B cell (primary cell): ENCODE results near the gene BLID. TPM values are rescaled to one million over a fixed set of nuclear protein-coding genes. Genes with fewer than 3 reads are reported as not detected.

Experiments used
- ATAC-seq: fragments of 200-7000 bp; cut with Tn5 transposase; one replicate; pipeline ENCODE4 v1.10.0; 2021; ENCODE audit warnings: low read depth, mild to moderate bottlenecking, moderate number of reproducible peaks, moderate library complexity
- CTCF ChIA-PET: fragments of 350-600 bp; sonication (Branson Sonifier 250); formaldehyde crosslinking; loops from one replicate; lab custom pipeline; 2021; ENCODE audit warnings: antibody characterized with exemption, inconsistent platforms; lab: Charles Lee
- POLR2A ChIA-PET: fragments of 350-600 bp; sonication (Branson Sonifier 250); formaldehyde crosslinking; loops from one replicate; lab custom pipeline; 2021; ENCODE audit warnings: antibody characterized with exemption; lab: Charles Lee
- DNase-seq: peaks from one replicate; pipeline ENCODE4 v3.0.0; 2013
- H2AFZ ChIP-seq: 2 replicates; pipeline ENCODE4 v1.6.1; 2012; ENCODE audit warnings: mild to moderate bottlenecking, low read depth, low read length; ENCODE audit not compliant: insufficient read depth, poor library complexity, severe bottlenecking
- H3K27ac ChIP-seq, 2 donors: 1 replicate in 1 of 2; 2 replicates in 1 of 2; pipeline ENCODE4 v1.5.1; 2012 to 2013; ENCODE audit warnings: low read length in 2 of 2, mild to moderate bottlenecking in 2 of 2, moderate library complexity in 1 of 2
- H3K27me3 ChIP-seq, 4 experiments: fragments of 200-600 bp in 1 of 4; sonication (generic) in 1 of 4; replicated peaks in 1 of 4; 1 replicate in 2 of 4; 2 replicates in 2 of 4; pipeline versions ENCODE4 v1.6.1 to v1.7.0; 2013 to 2016; ENCODE audit warnings: low read length in 3 of 4, mild to moderate bottlenecking in 2 of 4, mixed read lengths in 1 of 4, moderate library complexity in 1 of 4; ENCODE audit not compliant: insufficient read depth in 4 of 4, control insufficient read depth in 3 of 4; ENCODE audit errors: control extremely low read depth in 1 of 4
- H3K36me3 ChIP-seq, 2 experiments: replicated peaks in 1 of 2; 1 replicate in 1 of 2; 2 replicates in 1 of 2; pipeline versions ENCODE4 v1.6.1 to v1.7.1; 2013; ENCODE audit warnings: low read length in 1 of 2; ENCODE audit not compliant: insufficient read depth in 2 of 2, control insufficient read depth in 1 of 2; ENCODE audit errors: control extremely low read depth in 1 of 2, extremely low read depth in 1 of 2
- H3K4me1 ChIP-seq, 2 donors: fragments of 200-600 bp in 1 of 2; sonication (generic) in 1 of 2; 1 replicate in 1 of 2; 2 replicates in 1 of 2; pipeline versions ENCODE4 v1.5.1 to v1.6.1; 2013 to 2017; ENCODE audit warnings: low read length in 2 of 2; ENCODE audit not compliant: control insufficient read depth in 2 of 2, insufficient read depth in 2 of 2
- H3K4me2 ChIP-seq: replicated peaks from 2 replicates; pipeline ENCODE3; 2012; ENCODE audit warnings: mild to moderate bottlenecking, low read depth, low read length; ENCODE audit not compliant: poor library complexity, severe bottlenecking
- H3K4me3 ChIP-seq, 5 experiments: fragments of 200-600 bp in 1 of 5; sonication (generic) in 1 of 5; 1 replicate in 3 of 5; 2 replicates in 2 of 5; pipeline versions ENCODE4 v1.5.1 to v1.7.0; 2011 to 2016; ENCODE audit warnings: low read length in 4 of 5, mild to moderate bottlenecking in 4 of 5, low read depth in 2 of 5, control low read depth in 1 of 5, moderate library complexity in 1 of 5; ENCODE audit not compliant: insufficient read depth in 1 of 5; ENCODE audit errors: control extremely low read depth in 1 of 5, extremely low read depth in 1 of 5
- H3K79me2 ChIP-seq: fragments of 200-600 bp; sonication (generic); one replicate; pipeline ENCODE4 v1.6.0; 2016; ENCODE audit warnings: low read length; ENCODE audit not compliant: control insufficient read depth, insufficient read depth
- H3K9ac ChIP-seq: fragments of 200-600 bp; sonication (generic); 2 replicates; pipeline ENCODE4 v1.6.1; 2017; ENCODE audit warnings: mild to moderate bottlenecking, low read length, moderate library complexity
- H3K9me3 ChIP-seq, 3 donors: one replicate each; pipeline versions ENCODE4 v1.6.1 to v1.7.1; 2013; ENCODE audit warnings: low read length in 2 of 3; ENCODE audit not compliant: control insufficient read depth in 2 of 3, insufficient read depth in 1 of 3; ENCODE audit errors: control extremely low read depth in 1 of 3
- H4K20me1 ChIP-seq: 2 replicates; pipeline ENCODE4 v1.6.0; 2012; ENCODE audit warnings: mild to moderate bottlenecking, low read length; ENCODE audit not compliant: insufficient read depth, control insufficient read depth, poor library complexity, severe bottlenecking
- H3K27ac Mint-ChIP-seq: one replicate; pipeline ENCODE4 v1.8.0; 2021; ENCODE audit warnings: mixed read lengths
- H3K27me3 Mint-ChIP-seq: one replicate; pipeline ENCODE4 v1.8.0; 2021; ENCODE audit warnings: mixed read lengths
- H3K4me1 Mint-ChIP-seq: one replicate; pipeline ENCODE4 v1.8.0; 2021; ENCODE audit warnings: mixed read lengths
- H3K4me3 Mint-ChIP-seq: one replicate; pipeline ENCODE4 v1.8.0; 2021; ENCODE audit warnings: mixed read lengths
- H3K9me3 Mint-ChIP-seq: one replicate; pipeline ENCODE4 v1.8.0; 2022; ENCODE audit warnings: mixed read lengths; ENCODE audit not compliant: insufficient read depth
- CTCF ChIP-seq: fragments of 200-600 bp; IDR thresholded peaks from one replicate; pipeline ENCODE4 v1.8.0; 2022; ENCODE audit warnings: antibody characterized with exemption, mild to moderate bottlenecking
- EZH2 ChIP-seq: IDR thresholded peaks from 2 replicates; pipeline ENCODE4 v1.6.1; 2012; ENCODE audit warnings: borderline replicate concordance, low read depth, mild to moderate bottlenecking, moderate library complexity, low read length; ENCODE audit not compliant: insufficient read depth, poor library complexity, severe bottlenecking
- WGBS: methylation state at CpG from one replicate; pipeline ENCODE4 v1.1.5; 2013; ENCODE audit warnings: missing lambda C conversion rate; ENCODE audit not compliant: insufficient coverage; 5-methylcytosine and 5-hydroxymethylcytosine counted together
- intact Hi-C: fragments of 100-400 bp; cut with micrococcal nuclease; formaldehyde crosslinking; loops from one replicate; pipeline ENCODE4 v1.10.0; 2022
- polyA plus RNA-seq: library from polyadenylated mRNA; depleted of rRNA; stranded (reverse); fragments of >200 nt; gene quantifications from 2 replicates; pipeline ENCODE4 v1.2.3, GENCODE V29; 2012
- total RNA-seq, 2 donors: library from RNA; stranded (reverse); fragments of 120-200 nt in 1 of 2; gene quantifications; 1 replicate in 1 of 2; 2 replicates in 1 of 2; pipeline versions ENCODE4 v1.2.3 to v1.2.4, GENCODE V29; 2013 to 2022

The BLID gene
- total and polyA plus RNA-seq, 2 donors (not counting 1 experiment from before 2014, with no cell fraction given): not detected

GRCh38 chr11:122140500-122140899, 24.5 kb upstream of the BLID start:
- no peak for DNase-seq
- ATAC-seq: no peak
- POLR2A ChIA-PET: no interaction called here
- no peaks in the 10 kb centered on the region for H3K27me3 ChIP-seq
- Mint-ChIP-seq H3K4me3 (no peak overlapping the region), H3K27ac (no peak overlapping the region), H3K4me1 (no peaks in the 10 kb centered on the region), H3K27me3 (peaks cover 10% of the 10 kb centered on the region), H3K9me3 (no peaks in the 10 kb centered on the region)
- H3K4me1 ChIP-seq: no peaks in the 10 kb centered on the region
- H3K9ac ChIP-seq: no peak overlapping the region
- H3K4me3 ChIP-seq: no peak overlapping the region
- H4K20me1 ChIP-seq: no peaks in the 10 kb centered on the region
- intact Hi-C loops: no loop called here
- no peaks in the 10 kb centered on the region for H3K79me2 ChIP-seq
- no peak overlapping the region for H2AFZ ChIP-seq
- H3K4me2 ChIP-seq: no peak overlapping the region
- no peaks in the 10 kb centered on the region for H3K36me3 ChIP-seq
- H3K9me3 ChIP-seq: no peaks in the 10 kb centered on the region
- no peak overlapping the region for H3K27ac ChIP-seq
- WGBS: no CpG with 5 or more reads among the region's 2 CpGs
- CTCF ChIA-PET: no interaction called here
- no peak for TF ChIP-seq EZH2
- no peak for TF ChIP-seq CTCF

GRCh38 chr11:122139595-122139866, 23.5 kb upstream of the BLID start:
- Mint-ChIP-seq H3K27me3 (peaks cover 6% of the 10 kb centered on the region), H3K27ac (no peak overlapping the region), H3K4me3 (no peak overlapping the region), H3K4me1 (no peaks in the 10 kb centered on the region), H3K9me3 (no peaks in the 10 kb centered on the region)
- Histone ChIP-seq H3K4me3 (no peak overlapping the region), H3K4me2 (no peak overlapping the region), H2AFZ (no peak overlapping the region), H3K9ac (no peak overlapping the region), H4K20me1 (no peaks in the 10 kb centered on the region), H3K9me3 (no peaks in the 10 kb centered on the region), H3K27ac (no peak overlapping the region), H3K27me3 (no peaks in the 10 kb centered on the region), H3K79me2 (no peaks in the 10 kb centered on the region), H3K36me3 (no peaks in the 10 kb centered on the region), H3K4me1 (no peaks in the 10 kb centered on the region)
- no peak for TF ChIP-seq EZH2
- TF ChIP-seq CTCF: no peak
- DNase-seq (no peak), ATAC-seq (no peak)
- POLR2A ChIA-PET: no interaction called here
- intact Hi-C loops: no loop called here
- no CpG with 5 or more reads among the region's 1 CpG for WGBS
- CTCF ChIA-PET: no interaction called here
